Measurements from ENCODE around the gene GRIA4. TPM values are rescaled to one million over a fixed set of nuclear protein-coding genes. Genes with fewer than 3 reads are reported as not detected.
"Not testable (repeated sequence)": the region's sequence is repeated elsewhere in the genome, so short reads cannot be mapped to it uniquely, and the experiment has no call there.

The GRIA4 gene
- total RNA-seq, 1 donor = 5.2 TPM

- H3K4me3 ChIP-seq (ENCODE audit: low read depth, low read length) = no peak overlapping the region
- no peak for TF ChIP-seq CTCF (IDR thresholded peaks at IDR 0.05; ENCODE audit: insufficient read depth, low read depth, low read length)
- no peak for DNase-seq (ENCODE audit: low read depth)
Measured at GRCh38 chr11:105979997-105980703, 370.3 kb downstream of the GRIA4 start.

DNA sequence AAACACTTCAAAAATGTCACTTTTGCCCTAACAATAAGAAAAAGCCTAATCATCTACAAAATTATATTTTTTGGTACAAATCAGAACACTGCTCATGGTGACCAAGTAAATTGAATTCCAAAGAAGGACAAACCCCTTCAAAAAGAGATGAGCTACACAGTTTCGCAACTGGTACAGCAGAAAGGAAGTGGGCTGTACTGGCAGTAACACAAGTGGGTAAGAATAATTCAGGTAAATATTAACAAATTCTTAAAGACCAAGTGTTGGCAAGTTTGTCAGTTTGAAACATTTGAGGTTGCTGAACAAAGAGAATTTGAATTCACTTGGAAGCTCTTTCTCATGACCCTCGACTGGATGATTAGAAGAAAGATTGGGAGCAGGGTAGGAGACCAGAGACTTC, 376.7 kb downstream of the GRIA4 start:
- H3K4me3 ChIP-seq (ENCODE audit: low read depth, low read length) = no peak overlapping the region
- DNase-seq (ENCODE audit: low read depth) = no peak
- TF ChIP-seq CTCF (IDR thresholded peaks at IDR 0.05; ENCODE audit: insufficient read depth, low read depth, low read length) = no peak

DNA sequence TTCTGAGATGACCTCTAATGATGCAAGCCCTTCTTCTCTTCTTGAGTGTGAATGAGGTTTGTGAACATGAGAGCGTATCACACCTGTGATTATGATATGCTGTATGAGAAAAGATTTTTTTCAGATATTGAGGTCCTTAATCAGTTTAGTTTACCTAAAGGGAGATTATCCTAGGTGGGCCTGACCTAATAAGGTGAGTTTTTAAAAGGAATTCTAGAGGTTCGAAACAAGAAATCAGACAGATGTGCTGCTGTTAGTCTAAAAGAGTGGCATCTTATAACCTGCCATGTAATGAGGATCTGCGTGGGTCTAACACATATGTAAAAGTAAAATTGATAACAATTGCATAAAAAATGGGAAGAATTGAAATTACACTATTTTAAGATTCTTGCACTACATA, 378.3 kb downstream of the GRIA4 start:
- no peak for DNase-seq (ENCODE audit: low read depth)
- H3K4me3 ChIP-seq (ENCODE audit: low read depth, low read length) = no peak overlapping the region
- no peak for TF ChIP-seq CTCF (IDR thresholded peaks at IDR 0.05; ENCODE audit: insufficient read depth, low read depth, low read length)

DNA sequence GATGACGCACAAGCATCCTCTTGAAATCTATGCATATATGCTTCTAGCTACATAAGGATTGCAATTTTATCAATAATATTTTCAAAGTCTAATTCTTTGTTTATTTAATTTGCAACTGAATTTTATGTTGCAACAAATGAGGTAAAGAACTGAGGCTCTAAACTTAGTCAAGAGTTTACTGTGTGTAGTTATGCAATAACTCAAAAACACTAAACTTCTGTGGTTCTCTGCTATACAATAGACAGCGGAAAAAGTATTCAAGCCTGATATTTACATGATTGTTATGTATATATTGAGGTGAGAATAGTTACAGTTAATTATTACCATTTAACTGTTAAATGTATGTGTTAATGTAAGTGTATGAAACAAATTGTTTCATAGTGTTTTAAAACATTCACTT, 379.3 kb downstream of the GRIA4 start:
- no peak for TF ChIP-seq CTCF (IDR thresholded peaks at IDR 0.05; ENCODE audit: insufficient read depth, low read depth, low read length)
- no peak overlapping the region for H3K4me3 ChIP-seq (ENCODE audit: low read depth, low read length)
- no peak for DNase-seq (ENCODE audit: low read depth)

DNA sequence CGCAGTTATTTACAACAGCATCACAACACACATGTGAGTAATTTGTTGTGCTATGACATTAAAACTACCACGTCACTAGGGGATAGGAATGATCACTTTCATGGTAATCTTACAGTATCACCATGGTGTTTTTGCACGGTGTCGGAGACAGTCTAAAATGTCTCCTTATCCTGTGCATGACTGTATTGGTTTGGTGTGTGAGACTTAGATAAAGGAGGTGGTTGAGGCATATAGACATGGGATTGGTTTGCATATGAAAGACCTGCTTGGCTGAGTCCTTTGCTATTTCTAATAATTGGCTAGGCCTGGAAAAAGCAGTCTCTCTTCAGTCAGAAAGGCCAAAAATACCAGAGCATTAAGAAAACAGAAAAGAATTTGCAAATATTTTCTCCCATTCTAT, 382.0 kb downstream of the GRIA4 start:
- TF ChIP-seq CTCF (IDR thresholded peaks at IDR 0.05; ENCODE audit: insufficient read depth, low read depth, low read length) = no peak
- no peak for DNase-seq (ENCODE audit: low read depth)
- H3K4me3 ChIP-seq (ENCODE audit: low read depth, low read length) = no peak overlapping the region

GRCh38 chr11:106001304-106002012, 391.6 kb downstream of the GRIA4 start:
- TF ChIP-seq CTCF (IDR thresholded peaks at IDR 0.05; ENCODE audit: insufficient read depth, low read depth, low read length) = no peak
- no peak for DNase-seq (ENCODE audit: low read depth)
- no peak overlapping the region for H3K4me3 ChIP-seq (ENCODE audit: low read depth, low read length)

- not testable (repeated sequence) for DNase-seq (ENCODE audit: low read depth); H3K4me3 ChIP-seq (ENCODE audit: low read depth, low read length)
Measured at GRCh38 chr11:106003094-106003493, 393.2 kb downstream of the GRIA4 start.
